Astrocyte of the cerebellum (primary cell): ENCODE measurements around the gene CRAMP1.
A peak's percentile ranks its signal among the peaks of the same experiment; 100 is the strongest.

Experiments
- DNase-seq: peaks from one replicate; pipeline ENCODE4 v3.0.0-alpha.2; 2011; ENCODE audit warnings: low read depth
- H3K4me3 ChIP-seq: 2 replicates; pipeline ENCODE4 v1.5.1; 2011; ENCODE audit warnings: mild to moderate bottlenecking, low read depth, low read length, moderate library complexity
- CTCF ChIP-seq: IDR thresholded peaks from 2 replicates; pipeline ENCODE4 v1.5.1; 2012; ENCODE audit warnings: low read length, low read depth, moderate library complexity, mild to moderate bottlenecking; ENCODE audit errors: missing control alignments
- in situ Hi-C: cut with HindIII; loops from 2 replicates; pipeline ENCODE4 v1.10.0; 2017; ENCODE audit warnings: low sequenced_read_pairs

The CRAMP1 gene

GRCh38 chr16:1688807-1689560 is 76.8 kb downstream of the CRAMP1 start:
- TF ChIP-seq CTCF, result no peak
- peak; percentile 68 for DNase-seq
- in situ Hi-C loops, result loop anchor here (10.0 kb wide), 1 partner anchor 56 kb away; no protein-coding TSS in a partner anchor
- no peak overlapping the region for H3K4me3 ChIP-seq

DNA sequence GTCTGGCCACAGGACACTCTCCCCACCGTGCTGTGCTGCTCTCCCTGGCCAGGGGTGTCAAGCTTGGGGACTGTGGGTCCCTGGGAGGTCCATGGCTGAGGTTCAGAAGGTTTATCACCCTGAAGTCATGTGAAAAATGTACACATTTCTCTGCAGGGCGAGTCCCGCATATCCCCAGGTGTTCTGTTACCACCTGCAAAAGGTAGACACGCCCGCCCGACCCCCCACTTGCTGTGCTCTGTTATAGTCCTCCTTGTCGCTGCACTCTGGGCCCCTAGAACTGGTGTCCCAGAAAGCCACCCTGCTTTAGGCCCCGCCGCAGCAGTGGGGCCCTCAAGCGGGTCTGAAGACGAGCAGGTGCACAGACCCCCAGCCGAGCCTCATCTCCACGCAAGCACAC is 77.7 kb downstream of the CRAMP1 start:
- DNase-seq, result no peak
- no peak overlapping the region for H3K4me3 ChIP-seq
- in situ Hi-C loops, result loop anchor here (10.0 kb wide), 1 partner anchor 55 kb away; no protein-coding TSS in a partner anchor
- no peak for TF ChIP-seq CTCF

GRCh38 chr16:1690810-1691209 is 78.7 kb downstream of the CRAMP1 start:
- in situ Hi-C loops, result no loop called here
- no peak for TF ChIP-seq CTCF
- no peak overlapping the region for H3K4me3 ChIP-seq
- no peak for DNase-seq

DNA sequence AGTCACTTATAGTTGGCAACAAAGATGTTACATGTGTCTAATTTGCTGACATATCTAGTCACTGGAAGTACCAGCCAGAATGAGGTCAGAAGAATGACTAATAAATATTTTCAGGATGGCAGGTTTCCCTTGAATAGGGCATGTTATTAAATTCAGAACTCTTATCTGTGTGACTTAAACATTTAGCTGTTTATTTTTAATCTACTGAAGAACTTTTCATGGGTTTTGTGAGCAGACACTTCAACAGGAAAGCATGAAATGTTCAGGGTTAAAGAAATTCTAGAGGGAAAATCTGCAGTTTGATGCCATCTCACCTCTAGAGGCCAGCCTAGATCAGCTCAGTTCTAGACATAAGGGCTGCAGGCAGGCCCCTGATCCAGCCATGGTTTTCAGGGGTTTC is 79.1 kb downstream of the CRAMP1 start:
- TF ChIP-seq CTCF, result peak; percentile 47
- in situ Hi-C loops, result no loop called here
- no peak for DNase-seq
- no peak overlapping the region for H3K4me3 ChIP-seq

DNA sequence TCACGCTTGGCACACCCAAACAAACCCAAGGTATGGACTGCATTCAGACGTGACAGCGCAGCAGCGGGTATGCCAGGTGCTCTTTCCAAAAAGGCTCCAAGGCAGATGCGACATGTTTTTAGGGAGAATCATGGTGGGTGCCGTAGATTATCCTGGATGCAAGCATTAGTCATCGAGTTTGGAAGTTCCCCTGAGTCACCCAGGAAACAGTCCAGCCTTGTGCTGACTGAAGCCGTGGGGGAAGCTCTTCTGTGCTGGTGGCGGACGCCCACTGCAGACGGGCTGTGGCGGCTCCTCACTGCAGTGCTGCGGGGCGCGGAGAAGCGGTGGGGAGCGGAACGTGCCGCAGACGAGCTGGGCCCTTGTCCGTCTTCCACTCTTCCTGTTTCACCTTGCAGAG is 79.8 kb downstream of the CRAMP1 start:
- in situ Hi-C loops, result no loop called here
- no peak for TF ChIP-seq CTCF
- no peak for DNase-seq
- H3K4me3 ChIP-seq, result no peak overlapping the region

GRCh38 chr16:1696863-1697262 is 84.7 kb downstream of the CRAMP1 start:
- no peak for TF ChIP-seq CTCF
- in situ Hi-C loops, result no loop called here
- H3K4me3 ChIP-seq, result no peak overlapping the region
- no peak for DNase-seq

GRCh38 chr16:1698680-1699079 is 86.5 kb downstream of the CRAMP1 start:
- DNase-seq, result no peak
- H3K4me3 ChIP-seq, result no peak overlapping the region
- no peak for TF ChIP-seq CTCF
- in situ Hi-C loops, result no loop called here
